Measurements from ENCODE around the gene FUOM. TPM values are rescaled to one million over a fixed set of nuclear protein-coding genes. Genes with fewer than 3 reads are reported as not detected.

FUOM gene
- polyA plus RNA-seq, 1 of the 3 experiments (the other 2 are of a cell fraction), result 32.5 TPM

GRCh38 chr10:133397938-133398337, 40.1 kb upstream of the FUOM start:
- 96% methylated on average over 7 of the region's 7 CpGs for WGBS (ENCODE audit: low lambda C conversion rate)
- Histone ChIP-seq H2AFZ (ENCODE audit: low read depth) (no peak overlapping the region), H3K36me3 (replicated peaks in 1 of 2; ENCODE audit: control insufficient read depth in 1 of 2, insufficient read depth in 2 of 2, low read length in 1 of 2) (peaks cover 15 to 55% of the 10 kb centered on the region in 2 experiments), H3K4me1 (ENCODE audit: control insufficient read depth in 1 of 2, insufficient read depth in 2 of 2, low read depth in 1 of 2, low read length in 1 of 2) (peaks cover 9 to 10% of the 10 kb centered on the region in 2 experiments; a peak in 2 of 4 replicates), H3K27me3 (ENCODE audit: insufficient read depth) (no peaks in the 10 kb centered on the region), H3K4me2 (no peak overlapping the region), H3K9me2 (no peaks in the 10 kb centered on the region), H3K79me2 (ENCODE audit: insufficient read depth) (peaks cover 66% of the 10 kb centered on the region), H3K9ac (no peak overlapping the region), H3K4me3 (ENCODE audit: low read depth in 2 of 2, low read length in 1 of 2) (no peak overlapping the region), H3K9me3 (no peaks in the 10 kb centered on the region), H3K27ac (ENCODE audit: low read depth in 2 of 2, low read length in 1 of 2) (no peak overlapping the region), H4K20me1 (ENCODE audit: insufficient read depth) (no peaks in the 10 kb centered on the region), H3F3A (replicated peaks; ENCODE audit: insufficient read depth) (no peaks in the 10 kb centered on the region)
- ChIA-PET CTCF (interaction anchor here (0.9 to 1.2 kb wide), 3 partner anchors 12 to 41 kb away, joined by 3 to 7 read pairs (median 4); no protein-coding TSS in a partner anchor), POLR2A (no interaction called here)
- TF ChIP-seq FOXM1 (IDR thresholded peaks at IDR 0.05; ENCODE audit: low read depth) (no peak), EZH2phosphoT487 (IDR thresholded peaks at IDR 0.05; ENCODE audit: borderline replicate concordance, low read depth) (no peak), MXI1 (IDR thresholded peaks at IDR 0.05; ENCODE audit: low read depth, low read length) (no peak), MEF2A (IDR thresholded peaks at IDR 0.05; ENCODE audit: borderline replicate concordance, low read depth) (no peak), JUND (IDR thresholded peaks at IDR 0.05) (no peak)
- TF ChIP-seq, protein P1, sequence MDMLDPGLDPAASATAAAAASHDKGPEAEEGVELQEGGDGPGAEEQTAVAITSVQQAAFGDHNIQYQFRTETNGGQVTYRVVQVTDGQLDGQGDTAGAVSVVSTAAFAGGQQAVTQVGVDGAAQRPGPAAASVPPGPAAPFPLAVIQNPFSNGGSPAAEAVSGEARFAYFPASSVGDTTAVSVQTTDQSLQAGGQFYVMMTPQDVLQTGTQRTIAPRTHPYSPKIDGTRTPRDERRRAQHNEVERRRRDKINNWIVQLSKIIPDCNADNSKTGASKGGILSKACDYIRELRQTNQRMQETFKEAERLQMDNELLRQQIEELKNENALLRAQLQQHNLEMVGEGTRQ (IDR thresholded peaks at IDR 0.05; ENCODE audit: borderline replicate concordance, low read depth, low read length), result no peak
- no peak for DNase-seq

DNA sequence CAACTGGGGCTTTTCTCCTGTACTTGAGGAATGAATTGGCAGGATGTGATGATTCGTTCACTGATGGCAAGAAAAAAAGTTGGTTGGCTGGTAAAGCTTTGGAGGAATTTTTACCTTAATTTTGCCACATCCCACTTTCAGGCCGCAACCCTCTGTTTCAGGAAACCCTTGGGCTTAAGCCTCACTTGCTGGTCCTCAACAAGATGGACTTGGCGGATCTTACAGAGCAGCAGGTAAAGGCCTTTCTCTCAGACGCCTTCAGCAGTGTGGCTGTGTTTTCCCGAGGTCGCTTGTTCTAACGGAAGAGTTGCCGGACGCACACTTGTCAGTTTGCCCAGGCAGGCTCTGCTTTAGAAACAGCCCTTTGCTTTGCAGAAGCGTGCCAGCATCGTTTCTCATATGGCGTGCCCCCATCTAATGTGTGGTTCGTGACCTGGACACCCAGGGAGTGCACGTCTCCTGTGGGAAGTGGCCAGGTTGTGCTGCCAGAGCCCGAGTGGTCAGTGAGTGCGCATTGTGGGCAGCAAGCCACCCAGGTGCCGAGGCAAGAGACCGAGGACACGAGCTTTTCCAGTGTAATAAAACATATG, 38.3 kb upstream of the FUOM start:
- Histone ChIP-seq H4K20me1 (ENCODE audit: insufficient read depth) (no peaks in the 10 kb centered on the region), H3K36me3 (replicated peaks in 1 of 2; ENCODE audit: control insufficient read depth in 1 of 2, insufficient read depth in 2 of 2, low read length in 1 of 2) (peaks cover 12 to 39% of the 10 kb centered on the region in 2 experiments), H3K4me3 (ENCODE audit: low read depth in 2 of 2, low read length in 1 of 2) (no peak overlapping the region), H3K79me2 (ENCODE audit: insufficient read depth) (peaks cover 66% of the 10 kb centered on the region), H3K4me1 (ENCODE audit: control insufficient read depth in 1 of 2, insufficient read depth in 2 of 2, low read depth in 1 of 2, low read length in 1 of 2) (peaks cover 9 to 10% of the 10 kb centered on the region in 2 experiments; a peak in 2 of 4 replicates), H3K27ac (ENCODE audit: low read depth in 2 of 2, low read length in 1 of 2) (no peak overlapping the region), H3F3A (replicated peaks; ENCODE audit: insufficient read depth) (no peaks in the 10 kb centered on the region), H3K9ac (no peak overlapping the region), H3K9me3 (no peaks in the 10 kb centered on the region), H3K4me2 (no peak overlapping the region; the same call in 1 of the 2 replicates), H3K9me2 (no peaks in the 10 kb centered on the region), H3K27me3 (ENCODE audit: insufficient read depth) (no peaks in the 10 kb centered on the region), H2AFZ (ENCODE audit: low read depth) (no peak overlapping the region)
- POLR2A ChIA-PET, result no interaction called here
- no peak for DNase-seq
- CTCF ChIA-PET, result interaction anchor here (0.8 to 1.3 kb wide), 2 partner anchors 67 kb away, joined by 3 to 4 read pairs; no protein-coding TSS in a partner anchor
- 96% methylated on average over 19 of the region's 19 CpGs for WGBS (ENCODE audit: low lambda C conversion rate)
- no peak for TF ChIP-seq TEAD4 (IDR thresholded peaks at IDR 0.05; ENCODE audit: borderline replicate concordance, insufficient read depth)
- no peak for TF ChIP-seq EZH2phosphoT487 (IDR thresholded peaks at IDR 0.05; ENCODE audit: borderline replicate concordance, low read depth)
- TF ChIP-seq FOXM1 (IDR thresholded peaks at IDR 0.05; ENCODE audit: low read depth), result no peak
- TF ChIP-seq IRF3 (IDR thresholded peaks at IDR 0.05; ENCODE audit: low read depth, low read length), result no peak
- no peak for TF ChIP-seq RCOR1 (IDR thresholded peaks at IDR 0.05; ENCODE audit: low read length)
- TF ChIP-seq JUND (IDR thresholded peaks at IDR 0.05), result no peak
- TF ChIP-seq, protein P1 (IDR thresholded peaks at IDR 0.05; ENCODE audit: borderline replicate concordance, low read depth, low read length), result no peak
- TF ChIP-seq GATA2 (CRISPR knock-in tag; IDR thresholded peaks at IDR 0.05), result no peak
- TF ChIP-seq, protein P2, sequence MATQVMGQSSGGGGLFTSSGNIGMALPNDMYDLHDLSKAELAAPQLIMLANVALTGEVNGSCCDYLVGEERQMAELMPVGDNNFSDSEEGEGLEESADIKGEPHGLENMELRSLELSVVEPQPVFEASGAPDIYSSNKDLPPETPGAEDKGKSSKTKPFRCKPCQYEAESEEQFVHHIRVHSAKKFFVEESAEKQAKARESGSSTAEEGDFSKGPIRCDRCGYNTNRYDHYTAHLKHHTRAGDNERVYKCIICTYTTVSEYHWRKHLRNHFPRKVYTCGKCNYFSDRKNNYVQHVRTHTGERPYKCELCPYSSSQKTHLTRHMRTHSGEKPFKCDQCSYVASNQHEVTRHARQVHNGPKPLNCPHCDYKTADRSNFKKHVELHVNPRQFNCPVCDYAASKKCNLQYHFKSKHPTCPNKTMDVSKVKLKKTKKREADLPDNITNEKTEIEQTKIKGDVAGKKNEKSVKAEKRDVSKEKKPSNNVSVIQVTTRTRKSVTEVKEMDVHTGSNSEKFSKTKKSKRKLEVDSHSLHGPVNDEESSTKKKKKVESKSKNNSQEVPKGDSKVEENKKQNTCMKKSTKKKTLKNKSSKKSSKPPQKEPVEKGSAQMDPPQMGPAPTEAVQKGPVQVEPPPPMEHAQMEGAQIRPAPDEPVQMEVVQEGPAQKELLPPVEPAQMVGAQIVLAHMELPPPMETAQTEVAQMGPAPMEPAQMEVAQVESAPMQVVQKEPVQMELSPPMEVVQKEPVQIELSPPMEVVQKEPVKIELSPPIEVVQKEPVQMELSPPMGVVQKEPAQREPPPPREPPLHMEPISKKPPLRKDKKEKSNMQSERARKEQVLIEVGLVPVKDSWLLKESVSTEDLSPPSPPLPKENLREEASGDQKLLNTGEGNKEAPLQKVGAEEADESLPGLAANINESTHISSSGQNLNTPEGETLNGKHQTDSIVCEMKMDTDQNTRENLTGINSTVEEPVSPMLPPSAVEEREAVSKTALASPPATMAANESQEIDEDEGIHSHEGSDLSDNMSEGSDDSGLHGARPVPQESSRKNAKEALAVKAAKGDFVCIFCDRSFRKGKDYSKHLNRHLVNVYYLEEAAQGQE (IDR thresholded peaks at IDR 0.05; ENCODE audit: low read depth, low read length), result no peak
- TF ChIP-seq, protein P3, sequence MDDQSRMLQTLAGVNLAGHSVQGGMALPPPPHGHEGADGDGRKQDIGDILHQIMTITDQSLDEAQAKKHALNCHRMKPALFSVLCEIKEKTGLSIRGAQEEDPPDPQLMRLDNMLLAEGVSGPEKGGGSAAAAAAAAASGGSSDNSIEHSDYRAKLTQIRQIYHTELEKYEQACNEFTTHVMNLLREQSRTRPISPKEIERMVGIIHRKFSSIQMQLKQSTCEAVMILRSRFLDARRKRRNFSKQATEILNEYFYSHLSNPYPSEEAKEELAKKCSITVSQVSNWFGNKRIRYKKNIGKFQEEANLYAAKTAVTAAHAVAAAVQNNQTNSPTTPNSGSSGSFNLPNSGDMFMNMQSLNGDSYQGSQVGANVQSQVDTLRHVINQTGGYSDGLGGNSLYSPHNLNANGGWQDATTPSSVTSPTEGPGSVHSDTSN (IDR thresholded peaks at IDR 0.05), result no peak
- no peak for TF ChIP-seq USF1 (IDR thresholded peaks at IDR 0.05; ENCODE audit: borderline replicate concordance, low read depth)
- no peak for TF ChIP-seq SIN3A (IDR thresholded peaks at IDR 0.05; ENCODE audit: borderline replicate concordance, low read depth, low read length)
- no peak for TF ChIP-seq RFX5 (IDR thresholded peaks at IDR 0.05; ENCODE audit: low read length)
- no peak for TF ChIP-seq YY1 (IDR thresholded peaks at IDR 0.05; ENCODE audit: low read depth)
- TF ChIP-seq POLR2AphosphoS5 (IDR thresholded peaks at IDR 0.05; ENCODE audit: low read depth, low read length), result no peak

Data from SK-N-SH (cell line).